ENCODE data around the gene IER3.
"Not testable (repeated sequence)": the region's sequence is repeated elsewhere in the genome, so short reads cannot be mapped to it uniquely, and the experiment has no call there.

Gene IER3

DNA sequence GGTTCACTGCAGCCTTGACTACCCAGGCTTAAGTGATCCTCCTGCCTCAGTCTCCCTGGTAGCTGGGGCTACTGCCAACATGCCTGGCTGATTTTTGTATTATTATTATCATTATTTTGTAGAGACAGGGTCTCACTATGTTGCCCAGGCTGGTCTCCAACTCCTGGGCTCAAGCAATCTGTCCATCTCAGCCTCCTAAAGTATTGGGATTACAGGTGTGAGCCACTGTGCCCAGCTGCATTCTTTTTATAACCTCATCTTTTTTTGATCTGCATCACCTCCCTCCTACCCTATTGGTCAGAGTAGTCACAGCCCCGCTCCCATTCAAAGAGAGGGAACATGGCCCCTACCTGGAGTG, 23.6 kb upstream of the IER3 start:
- DNase-seq: no peak

DNA sequence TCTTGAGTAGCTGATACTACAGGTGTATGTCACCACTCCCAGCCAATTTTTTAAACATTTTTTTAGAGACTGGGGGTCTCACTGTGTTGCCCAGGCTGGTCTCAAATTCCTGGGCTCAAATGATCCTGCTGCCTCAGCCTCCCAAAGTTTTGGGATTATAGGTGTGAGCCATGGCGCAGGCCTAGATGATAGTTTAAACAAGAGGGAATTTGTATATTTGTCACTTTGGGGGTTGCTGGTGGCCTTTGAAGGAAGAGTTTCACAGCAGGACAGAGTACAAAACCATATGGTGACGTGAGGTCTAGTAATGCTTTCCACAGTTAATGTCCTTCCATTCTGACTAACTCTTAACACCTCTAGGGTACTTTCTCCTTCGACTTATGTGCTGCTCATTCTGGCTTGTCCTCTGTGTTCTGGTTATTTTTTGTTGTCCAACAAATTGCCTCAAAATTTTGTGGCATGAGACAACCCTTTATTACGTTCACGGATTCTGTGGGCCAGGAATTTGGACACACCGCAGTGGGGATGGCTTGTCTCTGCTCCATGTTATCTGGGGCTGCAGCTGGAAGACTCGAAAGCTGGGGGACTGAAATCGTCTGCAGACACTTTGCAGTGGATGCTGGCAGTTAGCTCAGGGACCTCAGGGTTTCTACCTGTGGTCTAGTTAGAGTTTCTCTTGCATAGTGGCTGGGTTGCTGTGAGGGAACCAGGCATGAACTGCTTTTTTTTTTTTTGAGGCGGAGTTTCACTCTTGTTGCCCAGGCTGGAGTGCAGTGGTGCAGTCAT, 23.0 kb upstream of the IER3 start:
- no peak for DNase-seq

DNA sequence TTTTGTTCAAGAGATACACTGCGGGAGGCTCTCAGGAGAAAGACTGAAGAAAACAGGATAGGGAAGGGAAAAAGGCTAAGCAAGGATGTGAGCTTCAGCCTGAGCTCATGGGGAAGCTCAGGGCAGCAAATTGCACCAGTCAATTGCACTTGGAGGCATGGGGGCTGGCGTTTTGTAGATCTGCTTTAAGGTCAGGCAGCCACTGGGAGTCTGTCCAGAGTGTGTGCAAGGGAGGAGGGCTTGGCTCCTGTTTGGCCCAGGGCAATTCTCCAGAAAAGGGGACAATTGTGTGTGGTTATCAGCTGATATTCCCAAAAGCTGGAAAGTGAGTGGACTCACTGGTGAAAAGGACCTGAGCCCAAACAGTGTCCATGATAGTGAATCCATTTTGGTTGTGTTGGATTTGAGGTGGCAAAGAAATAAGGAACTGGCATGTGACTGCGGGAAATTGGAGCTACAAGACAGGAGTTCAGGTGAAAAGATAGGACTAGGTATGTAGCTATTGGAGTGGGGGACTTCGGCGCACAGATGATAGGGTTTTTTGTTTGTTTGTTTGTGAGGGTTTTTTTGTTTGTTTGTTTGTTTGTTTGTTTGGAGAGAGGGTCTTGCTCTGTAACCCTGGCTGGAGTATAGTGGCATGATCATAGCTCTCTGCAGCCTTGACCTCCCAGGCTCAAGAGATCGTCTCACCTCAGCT, 22.3 kb upstream of the IER3 start:
- no peak for DNase-seq

DNA sequence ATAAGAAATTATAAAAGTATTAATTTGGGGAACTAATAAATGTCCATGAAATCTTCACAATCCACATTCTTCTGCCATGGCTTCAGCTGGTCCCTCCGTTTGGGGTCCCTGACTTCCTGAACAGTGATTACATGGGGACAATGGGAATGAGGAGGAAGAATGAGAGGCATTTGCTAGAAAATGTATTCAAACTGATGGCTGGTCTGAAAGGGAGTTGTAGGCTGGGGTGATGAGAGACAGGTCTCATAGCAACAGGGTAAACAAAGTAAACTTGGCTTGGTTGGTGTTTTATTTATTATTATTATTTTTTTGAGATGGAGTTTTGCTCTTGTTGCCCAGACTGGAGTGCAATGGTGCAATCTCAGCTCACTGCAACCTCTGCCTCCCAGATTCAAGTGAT, 21.1 kb upstream of the IER3 start:
- not testable (repeated sequence) for DNase-seq

DNA sequence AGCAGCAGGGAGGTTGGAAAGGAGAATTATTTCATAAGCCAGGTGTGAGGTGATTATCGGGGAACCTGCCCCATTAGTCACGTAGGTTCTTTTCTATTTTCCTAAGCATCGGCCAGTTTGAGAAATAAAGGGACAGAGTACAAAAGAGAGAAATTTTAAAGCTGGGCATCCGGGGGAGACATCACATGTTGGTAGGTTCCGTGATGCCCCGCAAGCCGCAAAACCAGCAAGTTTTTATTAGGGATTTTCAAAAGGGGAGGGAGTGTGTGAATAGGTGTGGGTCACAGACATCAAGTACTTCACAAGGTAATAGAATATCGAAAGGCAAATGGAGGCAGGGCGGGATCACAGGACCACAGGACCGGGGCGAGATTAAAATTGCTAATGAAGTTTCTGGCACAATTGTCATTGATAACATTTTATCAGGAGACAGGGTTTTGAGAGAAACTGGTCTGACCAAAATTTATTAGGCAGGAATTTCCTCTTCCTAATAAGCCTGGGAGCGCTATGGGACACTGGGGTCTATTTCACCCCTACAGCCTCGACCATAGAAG, 20.2 kb upstream of the IER3 start:
- DNase-seq: not testable (repeated sequence)

DNA sequence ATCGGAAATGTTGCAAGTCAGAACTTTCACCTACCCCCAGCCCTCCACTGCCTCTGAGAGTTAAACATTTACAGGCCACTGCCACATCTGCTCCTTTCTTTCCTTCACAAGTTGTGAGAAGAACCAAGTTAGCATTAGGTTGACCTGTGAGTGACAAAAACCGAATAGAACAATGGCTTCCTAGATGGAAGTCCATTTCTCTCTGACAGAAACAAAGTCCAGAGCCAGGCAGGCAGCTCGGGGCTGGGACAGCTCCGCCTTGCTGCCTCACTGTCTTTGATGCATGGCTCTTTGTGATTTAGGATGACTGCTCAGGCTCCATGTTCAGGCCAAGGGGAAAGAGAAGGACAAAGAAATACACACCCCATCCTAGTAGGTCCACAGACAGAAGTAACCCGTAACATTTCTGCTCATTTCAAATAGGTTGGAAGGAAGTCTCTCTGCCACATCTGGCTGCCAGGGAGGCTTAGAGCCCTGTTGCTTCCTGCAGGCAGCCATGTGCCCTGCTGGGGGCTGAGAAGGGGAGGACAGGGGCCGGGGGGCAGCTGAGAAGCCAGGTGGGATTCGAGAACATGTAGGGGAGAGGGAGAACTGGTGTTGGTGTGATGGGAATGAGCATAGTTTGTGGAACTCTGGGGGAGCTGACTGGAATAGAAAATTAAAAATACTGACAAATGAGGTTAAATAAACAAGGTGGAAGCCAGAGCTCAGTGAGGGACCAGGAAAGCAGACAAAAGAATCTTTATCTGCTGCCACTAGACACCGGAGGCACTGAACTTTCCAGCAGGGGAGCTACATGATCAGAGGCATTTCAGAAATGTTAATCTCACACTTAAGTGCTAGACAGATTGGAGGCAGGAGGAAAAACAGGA, 19.5 kb upstream of the IER3 start:
- peak; percentile 0 for DNase-seq

DNA sequence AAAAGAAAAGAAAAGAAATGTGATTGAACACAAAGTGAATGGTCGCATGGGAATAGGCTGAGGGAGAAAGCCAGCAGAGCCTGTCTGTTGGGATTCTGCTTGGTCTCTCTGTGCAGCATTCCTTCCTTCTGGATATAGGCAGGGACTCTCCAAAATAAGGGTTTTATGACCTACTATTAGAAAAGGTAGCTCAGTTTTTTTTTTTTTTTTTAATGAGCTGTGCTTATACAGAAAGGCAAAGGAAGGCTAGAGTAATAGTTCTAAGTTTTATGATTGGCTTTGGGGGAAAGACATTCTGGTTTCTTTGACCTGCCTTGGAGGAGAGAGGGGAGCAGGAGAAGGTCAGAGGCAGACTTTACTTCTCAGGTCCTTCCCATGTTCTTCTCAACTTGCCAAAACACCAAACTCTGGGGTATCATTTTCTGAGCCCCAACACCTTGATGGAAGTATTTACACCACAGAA, 18.8 kb upstream of the IER3 start:
- no peak for DNase-seq

DNA sequence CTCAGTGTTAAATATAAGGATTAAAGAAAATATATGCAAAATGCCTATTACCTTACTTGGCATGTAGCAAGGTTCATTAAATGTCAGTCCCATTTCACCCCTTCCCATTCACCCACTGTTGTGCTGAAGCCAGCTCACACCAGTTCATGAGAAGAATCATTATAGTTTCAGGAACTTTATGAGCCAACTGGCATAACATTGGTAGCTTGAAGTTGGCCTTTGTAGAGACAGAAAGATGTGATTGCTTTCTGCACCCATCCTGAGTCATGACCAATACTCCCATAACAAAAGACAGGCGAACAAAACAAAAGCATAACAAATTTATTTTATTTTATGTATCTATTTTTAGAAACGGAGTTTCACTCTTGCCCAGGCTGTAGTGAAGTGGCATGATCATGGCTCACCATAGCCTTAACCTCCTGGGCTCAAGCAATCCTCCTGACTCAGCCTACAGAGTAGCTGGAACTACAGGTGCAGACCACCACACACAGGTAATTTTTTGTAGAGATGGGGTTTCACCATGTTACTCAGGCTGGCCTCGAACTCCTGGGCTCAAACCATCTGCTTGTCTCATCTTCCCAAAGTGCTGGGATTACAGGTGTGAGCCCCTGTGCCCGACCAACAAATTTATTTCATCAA, 17.6 kb upstream of the IER3 start:
- no peak for DNase-seq

DNA sequence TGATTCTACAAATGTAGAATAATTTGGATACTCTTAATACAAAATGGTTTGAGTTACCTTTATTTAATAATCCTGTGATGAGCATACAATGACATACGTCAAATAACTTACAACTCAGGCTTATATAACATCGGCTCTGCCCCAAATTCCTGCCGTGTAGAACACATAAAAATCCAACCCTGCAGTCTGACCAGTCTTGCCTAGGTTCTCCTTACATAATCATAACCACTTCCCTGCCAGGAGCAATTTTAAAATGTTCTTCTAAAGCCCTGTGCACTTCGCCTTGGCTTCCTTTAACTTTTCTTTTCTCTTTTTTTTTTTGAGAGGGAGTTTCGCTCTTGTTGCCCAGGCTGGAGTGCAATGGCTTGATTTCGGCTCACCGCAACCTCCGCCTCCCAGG, 16.2 kb upstream of the IER3 start:
- DNase-seq: no peak

DNA sequence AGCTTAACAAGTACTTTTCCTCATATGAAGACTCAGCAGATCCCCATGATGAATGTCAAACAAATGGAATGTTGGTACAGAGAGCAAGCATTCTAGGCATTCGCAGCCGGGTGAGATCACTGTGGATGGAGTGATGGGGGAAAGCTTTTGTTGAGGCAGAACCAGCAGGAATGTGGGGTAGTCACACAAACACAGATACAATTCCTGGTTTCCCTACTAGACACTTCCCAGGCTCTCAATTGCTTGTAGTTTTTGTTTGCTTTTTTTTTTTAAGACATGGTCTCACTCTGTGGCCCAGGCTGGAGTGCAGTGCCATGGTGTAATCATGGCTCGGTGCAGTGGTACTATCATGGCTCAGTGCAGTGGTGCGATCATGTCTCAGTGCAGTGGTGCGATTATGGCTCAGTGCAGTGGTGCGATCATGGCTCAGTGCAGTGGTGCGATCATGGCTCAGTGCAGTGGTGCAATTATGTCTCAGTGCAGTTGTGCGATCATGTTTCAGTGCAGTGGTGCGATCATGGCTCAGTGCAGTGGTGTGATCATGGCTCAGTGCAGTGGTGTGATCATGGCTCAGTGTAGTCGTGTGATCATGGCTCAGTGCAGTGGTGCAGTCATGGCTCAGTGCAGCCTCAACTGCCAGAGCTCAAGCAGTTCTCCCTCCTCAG, 15.4 kb upstream of the IER3 start:
- DNase-seq: no peak

DNA sequence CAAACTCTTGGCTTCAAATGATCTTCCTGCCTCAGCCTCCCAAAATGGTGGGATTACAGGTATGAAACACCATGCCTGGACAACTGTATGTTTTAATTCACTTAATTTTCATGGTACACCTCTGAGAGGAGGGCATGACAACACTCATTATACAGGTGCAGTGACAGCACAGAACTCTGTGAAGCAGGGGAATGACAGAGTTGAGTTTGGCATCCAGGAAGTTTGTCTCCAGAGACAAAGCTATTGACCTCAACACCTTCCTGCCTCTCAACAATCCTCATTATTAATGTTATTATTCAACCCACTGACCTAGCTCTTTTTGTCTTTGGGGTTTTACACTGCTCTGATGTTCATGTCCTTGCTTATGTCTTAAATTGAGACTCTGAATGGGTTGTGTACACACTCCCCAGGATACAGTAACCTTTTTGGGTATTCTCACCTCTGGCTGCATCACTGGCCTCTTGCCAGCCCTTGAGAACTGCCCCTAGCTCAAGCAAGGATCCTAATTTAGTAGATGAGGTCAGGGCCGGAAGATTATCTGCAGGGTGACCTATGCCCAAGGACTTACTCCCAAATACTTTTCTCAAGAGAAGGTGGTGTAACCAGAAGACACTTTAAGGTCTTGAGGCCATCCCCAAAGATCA, 13.0 kb upstream of the IER3 start:
- no peak for DNase-seq

DNA sequence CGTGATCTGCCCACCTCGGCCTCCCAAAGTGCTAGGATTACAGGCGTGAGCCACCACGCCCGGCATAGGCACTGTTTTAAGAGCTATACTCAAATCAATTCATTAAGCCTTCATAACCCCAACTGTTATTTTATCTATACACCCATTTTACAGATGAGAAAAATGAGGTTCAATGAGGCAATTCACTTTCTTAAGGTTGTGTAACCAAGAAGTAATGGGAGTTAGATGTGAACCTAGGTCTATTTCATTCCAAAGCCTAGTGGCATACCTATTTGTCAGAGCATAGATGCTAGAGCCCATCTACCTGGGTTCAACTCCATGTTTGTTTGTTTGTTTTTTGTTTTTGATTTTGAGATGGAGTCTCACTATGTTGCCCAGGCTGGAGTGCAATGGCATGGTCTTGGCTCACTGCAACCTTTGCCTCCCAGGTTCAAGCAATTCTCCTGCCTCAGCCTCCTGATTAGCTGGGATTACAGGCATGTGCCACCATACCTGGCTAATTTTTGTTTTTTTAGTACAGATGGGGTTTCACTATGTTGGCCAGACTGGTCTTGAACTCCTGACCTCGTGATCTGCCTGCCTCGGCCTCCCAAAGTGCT, 12.2 kb upstream of the IER3 start:
- DNase-seq: not testable (repeated sequence)

DNA sequence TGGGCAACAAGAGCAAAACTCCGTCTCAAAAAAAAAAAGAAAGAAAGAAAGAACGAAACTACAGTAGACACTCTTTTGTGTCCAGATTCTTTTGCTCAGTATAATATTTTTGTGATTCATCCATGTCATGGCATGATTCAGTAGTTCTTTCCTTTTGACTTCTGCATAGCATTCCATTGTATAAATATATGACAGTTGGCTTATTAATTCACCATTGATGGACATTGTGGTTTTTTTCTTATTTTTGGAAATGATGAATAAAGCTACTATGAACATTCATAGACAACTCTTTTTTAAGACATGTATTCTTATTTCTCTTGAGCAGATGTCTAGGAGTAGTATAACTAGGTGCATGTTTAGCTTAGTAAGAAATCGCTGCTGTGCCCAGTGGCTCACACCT, 10.3 kb upstream of the IER3 start:
- no peak for DNase-seq

DNA sequence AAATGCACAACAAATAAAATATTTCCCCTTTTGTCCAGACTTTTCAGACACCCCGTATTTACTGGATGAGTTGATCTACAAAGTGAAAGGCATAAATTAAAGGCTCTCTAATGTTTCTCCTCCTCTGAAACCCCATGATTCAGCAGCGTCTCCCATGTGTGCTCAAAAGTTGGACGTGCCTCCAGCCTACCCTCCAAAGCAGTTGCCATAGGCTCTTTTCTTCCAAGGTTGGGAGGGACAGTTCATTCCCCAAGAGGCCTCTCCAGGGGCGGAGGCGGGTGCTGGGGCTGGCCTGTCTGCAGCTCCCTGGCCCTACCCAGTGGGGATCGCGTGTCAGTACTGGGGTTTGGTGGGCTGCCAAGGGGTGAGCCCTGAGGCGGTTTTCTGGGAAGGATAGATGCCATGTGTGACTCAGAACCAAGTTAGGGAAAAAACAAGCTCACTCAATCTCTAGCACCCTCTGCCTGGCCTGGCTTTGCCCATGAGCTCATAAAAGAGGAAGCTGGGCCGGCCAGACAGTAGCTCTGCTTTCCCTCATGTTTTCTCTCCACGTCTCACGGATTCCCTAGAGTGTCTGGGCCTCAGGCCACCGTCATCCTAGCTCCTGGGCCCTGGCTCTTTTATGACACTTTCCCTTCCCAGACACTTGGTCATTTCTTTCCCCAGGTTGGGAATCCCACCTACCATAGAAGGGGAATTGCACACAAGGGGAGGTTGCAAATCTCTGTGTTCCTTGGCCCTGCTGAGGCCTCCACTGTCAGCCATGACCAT, 8.0 kb upstream of the IER3 start:
- DNase-seq: no peak

DNA sequence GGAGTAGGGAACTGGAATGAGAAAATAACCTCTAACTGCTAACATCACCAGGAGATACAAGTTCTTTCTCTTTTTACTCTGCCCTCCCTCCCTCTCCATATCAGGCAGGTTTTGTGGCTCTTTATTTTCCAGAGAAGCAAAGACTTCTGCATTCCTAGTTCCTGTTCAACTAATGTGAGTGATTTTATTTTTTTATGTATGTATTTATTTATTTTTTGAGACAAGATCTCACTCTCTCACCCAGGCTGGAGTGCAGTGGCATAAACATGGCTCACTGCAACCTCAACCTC, 6.0 kb upstream of the IER3 start:
- DNase-seq: no peak

DNA sequence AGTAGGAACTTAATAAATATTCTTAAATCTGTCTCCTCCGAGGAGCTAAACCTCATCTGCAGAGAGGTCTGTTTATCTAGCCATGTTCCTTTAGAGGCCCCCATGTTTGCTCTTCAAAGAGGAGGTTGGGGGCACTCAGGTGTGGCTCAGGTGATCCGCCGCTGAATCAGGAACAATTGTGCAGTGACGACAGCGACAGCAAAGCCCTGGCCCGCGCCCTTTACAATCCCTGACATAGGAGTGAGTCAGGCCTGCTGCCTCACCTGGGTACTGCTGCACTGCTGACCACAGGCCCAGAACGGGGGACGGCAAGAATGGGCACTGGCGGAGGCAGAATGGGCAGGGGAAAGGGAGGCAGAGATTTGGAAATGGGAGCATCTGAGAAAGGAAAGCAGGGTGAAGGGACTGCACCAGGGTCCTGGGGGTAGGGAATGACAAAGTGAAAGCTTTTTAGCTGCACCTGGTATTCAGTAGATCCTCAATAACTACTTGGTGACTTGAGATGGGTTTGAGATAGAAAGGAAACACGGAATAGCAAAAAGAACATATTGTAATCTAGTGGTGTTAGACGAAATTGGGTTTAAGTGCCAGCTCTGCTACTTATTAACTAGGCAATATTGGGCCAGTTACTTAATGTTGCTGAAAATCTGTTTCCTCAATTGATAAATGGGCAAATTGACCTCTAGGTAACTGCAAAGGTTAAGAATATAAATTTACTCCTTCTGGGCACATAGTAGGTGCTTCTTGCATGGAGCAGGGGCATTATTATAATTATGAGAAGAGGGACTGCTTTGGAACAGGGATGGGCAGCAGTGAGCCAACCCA, 5.4 kb upstream of the IER3 start:
- no peak for DNase-seq

DNA sequence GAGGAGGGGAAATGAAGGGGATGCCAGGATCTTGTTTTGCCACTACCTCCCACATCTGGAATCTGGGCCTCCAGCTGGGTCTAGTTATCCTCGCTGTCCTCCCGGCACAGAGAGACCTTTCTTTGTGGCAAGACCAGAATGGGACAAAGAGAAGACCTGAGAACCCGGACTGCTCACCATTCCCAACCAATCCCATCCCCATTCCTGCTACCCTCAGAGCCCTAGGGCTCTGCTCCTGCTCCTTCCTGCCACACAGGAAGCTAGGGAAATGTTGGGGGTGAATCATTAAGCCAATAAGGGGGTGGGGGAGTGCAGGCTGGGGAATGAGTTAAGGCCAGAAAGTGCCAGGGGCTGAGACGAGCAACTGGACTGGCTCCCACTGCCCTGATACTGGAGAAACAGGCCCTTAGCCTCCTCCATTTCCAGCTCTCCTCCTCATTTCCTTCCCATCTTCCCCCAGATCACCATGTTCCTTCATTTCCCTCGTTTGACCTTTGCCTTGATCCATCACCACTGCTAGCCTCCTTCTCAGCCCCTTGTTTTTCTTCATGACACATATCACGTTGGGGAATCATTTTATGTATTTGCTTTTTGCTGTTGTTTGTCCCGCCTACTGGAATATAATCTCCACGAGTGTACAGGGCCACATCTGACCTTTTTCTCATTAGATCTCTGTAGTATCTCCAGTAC, 4.6 kb upstream of the IER3 start:
- no peak for DNase-seq

DNA sequence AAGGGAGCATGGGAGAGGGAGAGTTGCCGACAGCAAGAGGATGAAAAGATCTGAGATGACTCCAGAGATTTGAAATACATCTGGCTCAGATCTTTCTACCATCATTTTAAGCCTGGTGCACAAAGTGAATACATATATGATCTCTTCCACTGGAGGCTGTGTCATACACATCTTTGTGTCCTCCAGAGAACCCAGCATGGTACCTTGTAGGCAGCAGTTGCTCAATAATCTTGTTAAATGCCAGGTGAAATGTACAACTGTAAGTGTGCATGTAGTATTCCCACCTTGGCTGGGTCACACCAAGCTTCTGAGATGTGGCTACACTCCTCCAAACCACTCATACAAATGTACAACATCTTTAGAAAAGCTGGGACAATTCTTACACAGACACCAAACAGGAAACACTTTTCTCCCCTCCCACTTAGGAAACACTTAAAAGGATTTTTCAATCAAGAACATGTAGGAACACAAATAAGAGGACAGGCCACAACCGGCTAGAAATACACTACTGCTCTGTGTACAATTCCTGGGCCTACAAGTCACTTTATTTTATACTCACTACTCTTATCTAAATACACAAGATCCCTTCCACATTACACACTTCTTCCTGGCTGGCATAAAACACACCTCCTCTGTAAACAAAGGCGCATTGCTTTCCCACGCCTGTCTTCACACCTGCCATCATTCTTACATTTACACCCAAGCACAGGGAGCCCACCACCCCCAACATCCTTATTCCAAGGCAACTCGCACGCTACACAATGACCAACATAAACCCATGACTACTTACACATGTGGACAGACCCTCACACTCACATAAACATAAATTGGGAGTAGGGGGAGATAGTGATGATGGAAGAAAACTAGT, 3.8 kb upstream of the IER3 start:
- DNase-seq: no peak

All from NCI-H1092 treated with DMSO at 0.1 percent for 48 hours (cell line).